ENCODE measurements around the gene ALX3. TPM values are rescaled to one million over a fixed set of nuclear protein-coding genes. Genes with fewer than 3 reads are reported as not detected.

The ALX3 gene
- total RNA-seq, result not detected in 2 replicates

DNA sequence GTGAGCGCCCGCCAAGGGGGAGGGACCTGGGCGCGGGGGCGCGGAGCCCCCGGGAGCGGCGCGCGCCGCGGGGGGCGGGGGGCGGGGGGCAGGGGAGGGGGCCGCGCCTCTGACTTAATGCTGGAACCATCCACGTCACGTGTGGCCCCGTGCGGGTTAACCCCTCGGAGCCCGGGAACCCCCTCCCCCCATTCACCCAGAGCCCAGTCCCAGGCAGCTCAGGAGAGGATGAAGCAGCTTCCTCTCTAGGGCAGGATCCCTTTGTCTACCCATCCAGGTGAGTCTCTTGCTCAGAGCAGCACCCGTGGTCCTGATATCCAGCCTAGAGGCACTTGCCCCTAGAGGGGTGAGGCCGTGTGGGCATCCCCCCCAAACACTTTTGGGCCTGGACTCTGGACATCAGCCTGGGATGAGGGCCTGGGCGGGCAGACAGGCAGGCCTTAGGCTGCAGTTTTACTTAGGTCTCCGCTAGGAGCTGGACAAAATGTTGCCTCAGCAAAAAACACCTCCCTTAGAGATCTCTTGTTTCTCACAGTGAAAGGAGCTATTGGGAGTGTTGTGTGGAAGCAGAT is at the start of gene ALX3:
Gene ALX3, minus strand, starts transcription at position 2 of the 572 bp plus-strand sequence. CDS start 60 bp downstream, outside the sequence.

DNA sequence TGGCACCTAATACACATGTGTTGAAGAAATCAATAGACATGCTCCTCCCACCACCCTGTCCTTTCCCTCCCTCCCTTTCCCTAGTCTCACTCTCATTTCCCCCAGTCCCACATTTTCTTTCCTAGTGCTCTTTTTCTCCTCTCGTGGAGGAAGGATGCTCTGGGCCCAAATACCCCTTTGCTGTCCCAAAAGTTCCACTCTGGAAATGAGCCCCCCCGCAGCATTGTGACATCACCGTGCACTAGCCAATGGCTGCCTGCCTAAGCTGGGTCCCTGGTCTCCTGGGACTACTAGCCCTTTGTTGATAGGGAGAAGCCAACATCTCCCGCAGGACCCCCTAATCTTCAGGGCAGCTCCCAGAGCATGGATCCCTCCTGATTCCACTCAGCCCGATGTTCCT is 41.7 kb upstream of the ALX3 start, which contains the start of gene UBL4B:
Gene UBL4B, plus strand, starts transcription at position 301 of the 400 bp plus-strand sequence. Its CDS starts 92 bp downstream, at position 393.

DNA sequence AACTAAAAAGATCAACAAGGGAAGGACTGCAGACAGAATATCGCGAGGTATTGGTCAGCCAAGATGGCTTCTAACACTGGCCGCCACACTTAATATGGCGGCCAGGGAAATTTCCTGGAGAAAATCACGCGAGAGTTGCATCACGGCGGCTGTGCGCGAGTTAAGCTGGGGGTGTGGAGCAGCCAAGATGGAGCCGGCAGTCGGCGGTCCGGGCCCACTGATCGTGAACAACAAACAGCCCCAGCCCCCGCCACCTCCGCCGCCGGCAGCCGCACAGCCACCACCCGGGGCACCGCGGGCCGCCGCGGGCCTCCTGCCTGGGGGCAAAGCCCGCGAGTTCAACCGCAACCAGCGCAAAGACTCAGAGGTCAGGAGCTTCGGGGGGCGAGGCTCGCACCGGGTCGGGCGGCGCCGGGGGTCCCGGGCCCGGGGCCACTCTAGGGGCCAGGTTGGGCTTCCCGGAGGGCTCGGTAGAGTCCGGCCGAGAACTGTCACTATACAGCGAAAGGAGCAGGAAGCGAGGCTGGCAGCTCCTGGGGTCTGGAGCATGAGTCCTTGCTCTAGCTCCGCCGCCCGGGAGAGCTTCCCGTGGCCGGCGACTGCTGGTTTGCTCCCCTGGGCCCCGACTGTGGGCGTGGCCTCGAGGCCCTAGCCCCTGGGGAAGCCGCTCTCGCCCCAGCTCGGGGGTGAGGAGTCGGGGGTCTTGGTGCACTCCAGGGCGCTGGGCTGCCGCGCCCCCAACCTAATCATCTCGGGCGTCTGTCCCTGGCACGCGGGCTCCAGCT is 35.8 kb downstream of the ALX3 start, which contains the start of gene STRIP1:
Gene STRIP1, plus strand, starts transcription at position 174 of the 785 bp plus-strand sequence. Its CDS starts 14 bp downstream, at position 188.

Other genes with a start within 250 kb of the ALX3 start
- gene CSF1, start 159.8 kb downstream of the ALX3 start, total RNA-seq, result 1.1 and 9.4 TPM in 2 replicates
- gene AHCYL1, start 85.9 kb downstream of the ALX3 start, total RNA-seq, result 31.3 and 43.4 TPM in 2 replicates
- gene STRIP1, start 36.0 kb downstream of the ALX3 start, total RNA-seq, result 35.6 and 46.7 TPM in 2 replicates
- gene UBL4B, start 41.8 kb upstream of the ALX3 start, total RNA-seq, result not detected in 2 replicates
- 0.24 TPM in 1 of 2 replicates, not detected in the other for gene SLC6A17, start 79.8 kb upstream of the ALX3 start, total RNA-seq
- gene KCNC4, start 139.6 kb upstream of the ALX3 start, total RNA-seq, result 1.4 and 1.7 TPM in 2 replicates